Neural cell (in vitro differentiated cells): ENCODE data around the gene SELENOH. TPM values are rescaled to one million over a fixed set of nuclear protein-coding genes. Genes with fewer than 3 reads are reported as not detected.

ENCODE experiments used
- H2AFZ ChIP-seq: fragments of 200-600, 300-800 bp; sonication (generic), shearing (Covaris generic); 2 replicates; pipeline ENCODE4 v1.6.0; 2014; ENCODE audit warnings: low read depth, mild to moderate bottlenecking, antibody characterized with exemption, low read length, moderate library complexity
- H3F3A ChIP-seq: fragments of 200-600 bp; shearing (Covaris generic); 2 replicates; pipeline ENCODE4 v1.6.1; 2016; ENCODE audit warnings: mild to moderate bottlenecking, moderate library complexity, mixed read lengths, antibody characterized with exemption, low read length; ENCODE audit not compliant: insufficient read depth, poor library complexity, severe bottlenecking
- H3K27ac ChIP-seq: fragments of 200-600, 300-800 bp; sonication (generic), shearing (Covaris generic); 2 replicates; pipeline ENCODE4 v1.5.1; 2014; ENCODE audit warnings: mild to moderate bottlenecking, low read length, moderate library complexity
- H3K27me3 ChIP-seq: fragments of 300-800, 200-600 bp; sonication (generic), shearing (Covaris generic); 2 replicates; pipeline ENCODE4 v1.6.0; 2014; ENCODE audit warnings: mild to moderate bottlenecking, low read depth, low read length, moderate library complexity; ENCODE audit not compliant: insufficient read depth
- H3K36me3 ChIP-seq: fragments of 300-800, 200-600 bp; sonication (generic), shearing (Covaris generic); 2 replicates; pipeline ENCODE4 v1.5.1; 2014; ENCODE audit warnings: mild to moderate bottlenecking, antibody characterized with exemption, low read length, moderate library complexity; ENCODE audit not compliant: insufficient read depth
- H3K4me2 ChIP-seq: fragments of 300-800, 200-600 bp; sonication (generic), shearing (Covaris generic); 2 replicates; pipeline ENCODE4 v1.6.0; 2014; ENCODE audit warnings: mild to moderate bottlenecking, low read length
- H3K4me3 ChIP-seq: fragments of 300-800, 200-600 bp; sonication (generic), shearing (Covaris generic); 2 replicates; pipeline ENCODE4 v1.5.1; 2014; ENCODE audit warnings: mild to moderate bottlenecking, low read length, moderate library complexity
- H3K79me2 ChIP-seq: fragments of 200-600 bp; shearing (Covaris generic); replicated peaks from 2 replicates; pipeline ENCODE4 v1.6.0; 2014; ENCODE audit warnings: mild to moderate bottlenecking, low read length, moderate library complexity; ENCODE audit not compliant: insufficient read depth
- H3K9ac ChIP-seq: fragments of 300-800, 200-600 bp; sonication (generic), shearing (Covaris generic); 2 replicates; pipeline ENCODE4 v1.6.1; 2016; ENCODE audit warnings: mild to moderate bottlenecking, low read length, mixed read lengths
- H3K9me2 ChIP-seq: fragments of 200-600 bp; shearing (Covaris generic); 2 replicates; pipeline ENCODE4 v1.6.1; 2016; ENCODE audit warnings: mild to moderate bottlenecking, low read length, mixed read lengths; ENCODE audit not compliant: insufficient read depth
- H3K9me3 ChIP-seq: fragments of 200-600, 300-800 bp; sonication (generic), shearing (Covaris generic); 2 replicates; pipeline ENCODE4 v1.6.1; 2016; ENCODE audit warnings: mild to moderate bottlenecking, mixed run types, low read length, moderate library complexity, mixed read lengths
- H4K20me1 ChIP-seq: fragments of 200-600 bp; shearing (Covaris generic); 2 replicates; pipeline ENCODE4 v1.6.1; 2016; ENCODE audit warnings: mild to moderate bottlenecking, mixed run types; ENCODE audit not compliant: insufficient read depth
- EP300 ChIP-seq: fragments of 450-650 bp; conservative IDR thresholded peaks from 2 replicates; pipeline ENCODE4 v1.6.1; 2014; ENCODE audit warnings: antibody characterized with exemption, mild to moderate bottlenecking, moderate library complexity; ENCODE audit not compliant: poor library complexity, severe bottlenecking
- EZH2 ChIP-seq: fragments of 200-600, 300-800 bp; shearing (Covaris generic), sonication (generic); IDR thresholded peaks from 2 replicates; pipeline ENCODE4 v1.6.1; 2014; ENCODE audit warnings: antibody characterized with exemption, low read length, borderline replicate concordance, mild to moderate bottlenecking; ENCODE audit not compliant: insufficient read depth, poor library complexity, severe bottlenecking
- MXI1 ChIP-seq: fragments of 450-650 bp; conservative IDR thresholded peaks from 2 replicates; pipeline ENCODE4 v1.6.1; 2014; ENCODE audit warnings: antibody characterized with exemption, mild to moderate bottlenecking; ENCODE audit not compliant: poor library complexity, severe bottlenecking
- POLR2AphosphoS5 ChIP-seq: IDR thresholded peaks from 2 replicates; pipeline ENCODE4 v1.6.1; 2012
- RAD21 ChIP-seq: fragments of 450-650 bp; conservative IDR thresholded peaks from 2 replicates; pipeline ENCODE4 v1.6.1; 2014; ENCODE audit warnings: antibody characterized with exemption, mild to moderate bottlenecking, moderate library complexity
- SMC3 ChIP-seq: fragments of 450-650 bp; conservative IDR thresholded peaks from 2 replicates; pipeline ENCODE4 v1.6.1; 2014; ENCODE audit warnings: antibody characterized with exemption, mild to moderate bottlenecking, moderate library complexity; ENCODE audit not compliant: poor library complexity
- TAF1 ChIP-seq: IDR thresholded peaks from 2 replicates; pipeline ENCODE4 v1.6.1; 2012; ENCODE audit warnings: low read depth
- polyA plus RNA-seq: library from polyadenylated mRNA; depleted of rRNA; stranded (reverse); fragments of >200 nt; gene quantifications from 2 replicates; pipeline ENCODE4 v1.2.3, GENCODE V29; 2014
- TF ChIP-seq, protein P1 (sequence below): IDR thresholded peaks from 2 replicates; pipeline ENCODE4 v1.6.1; 2012; ENCODE audit warnings: borderline replicate concordance
- TF ChIP-seq, protein P2 (sequence below): fragments of 450-650 bp; IDR thresholded peaks from 2 replicates; pipeline ENCODE4 v1.5.1; 2014; ENCODE audit warnings: antibody characterized with exemption, mild to moderate bottlenecking, moderate library complexity; ENCODE audit not compliant: poor library complexity, severe bottlenecking

The SELENOH gene
- polyA plus RNA-seq, 1 donor from 2014 or later: 546 TPM

DNA sequence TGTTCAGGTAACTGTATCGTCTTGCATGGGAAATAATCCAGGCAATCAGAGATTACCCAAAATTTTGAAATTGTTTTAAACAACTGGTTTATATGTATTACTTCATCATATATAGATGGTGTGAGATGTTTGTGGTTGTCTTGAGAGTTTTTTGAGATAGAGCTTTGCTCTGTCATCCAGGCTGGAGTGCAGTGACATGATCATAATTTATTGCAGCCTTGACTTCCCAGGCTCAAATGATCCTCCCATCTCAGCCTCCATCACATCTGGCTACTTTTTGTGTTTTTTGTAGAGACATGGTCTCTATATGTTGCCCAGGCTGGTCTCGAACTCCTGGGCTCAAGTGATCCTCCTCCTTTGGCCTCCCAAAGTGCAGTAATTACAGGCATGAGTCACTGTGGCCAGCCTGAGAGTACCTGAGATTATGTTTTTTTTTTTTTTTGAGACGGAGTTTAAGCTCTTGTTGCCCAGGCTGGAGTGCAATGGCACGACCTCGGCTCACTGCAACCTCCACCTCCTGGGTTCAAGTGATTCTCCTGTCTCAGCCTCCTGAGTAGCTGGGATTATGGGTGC, 31.8 kb downstream of the SELENOH start:
- no peaks in the 10 kb centered on the region for H4K20me1 ChIP-seq
- H3K4me2 ChIP-seq: no peak overlapping the region

DNA sequence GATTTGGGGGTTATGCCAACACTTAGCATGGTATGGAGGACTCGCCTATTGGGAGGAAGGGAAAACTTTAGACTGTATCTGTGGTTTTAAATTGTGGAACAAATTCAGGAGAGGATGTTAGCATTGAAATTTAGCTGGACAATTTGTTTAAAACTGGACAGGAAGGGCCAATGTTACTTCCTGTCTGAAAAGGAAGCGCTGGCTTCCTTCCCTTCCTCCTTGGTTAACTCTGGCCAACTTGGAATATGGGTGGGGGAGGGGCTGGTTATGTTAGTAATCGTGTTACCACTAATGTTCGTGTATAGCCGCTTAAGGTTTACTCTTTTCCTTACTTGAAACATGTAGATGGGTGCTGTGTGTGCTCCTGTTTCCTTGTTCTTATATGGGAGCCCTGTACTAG, 34.2 kb downstream of the SELENOH start:
- Histone ChIP-seq H3K36me3 (no peaks in the 10 kb centered on the region), H3K9me2 (no peaks in the 10 kb centered on the region), H3F3A (no peaks in the 10 kb centered on the region), H3K9me3 (no peaks in the 10 kb centered on the region), H3K4me2 (no peak overlapping the region), H3K27me3 (no peaks in the 10 kb centered on the region), H3K4me3 (no peak overlapping the region), H3K79me2 (peaks cover 67% of the 10 kb centered on the region), H2AFZ (no peak overlapping the region), H3K9ac (no peak overlapping the region), H4K20me1 (no peaks in the 10 kb centered on the region), H3K27ac (no peak overlapping the region)
- TF ChIP-seq EZH2 (no peak), SMC3 (no peak)

More for the DNA sequence above, 31.8 kb downstream of the SELENOH start:
- no peaks in the 10 kb centered on the region for H3F3A ChIP-seq
- no peaks in the 10 kb centered on the region for H3K27me3 ChIP-seq
- H3K9me2 ChIP-seq: no peaks in the 10 kb centered on the region
- no peak overlapping the region for H3K4me3 ChIP-seq
- H3K9me3 ChIP-seq: no peaks in the 10 kb centered on the region
- H3K79me2 ChIP-seq: peaks cover 83% of the 10 kb centered on the region
- TF ChIP-seq EZH2: no peak
- H3K27ac ChIP-seq: no peak overlapping the region
- no peak overlapping the region for H3K9ac ChIP-seq
- no peak overlapping the region for H2AFZ ChIP-seq
- H3K36me3 ChIP-seq: no peaks in the 10 kb centered on the region

DNA sequence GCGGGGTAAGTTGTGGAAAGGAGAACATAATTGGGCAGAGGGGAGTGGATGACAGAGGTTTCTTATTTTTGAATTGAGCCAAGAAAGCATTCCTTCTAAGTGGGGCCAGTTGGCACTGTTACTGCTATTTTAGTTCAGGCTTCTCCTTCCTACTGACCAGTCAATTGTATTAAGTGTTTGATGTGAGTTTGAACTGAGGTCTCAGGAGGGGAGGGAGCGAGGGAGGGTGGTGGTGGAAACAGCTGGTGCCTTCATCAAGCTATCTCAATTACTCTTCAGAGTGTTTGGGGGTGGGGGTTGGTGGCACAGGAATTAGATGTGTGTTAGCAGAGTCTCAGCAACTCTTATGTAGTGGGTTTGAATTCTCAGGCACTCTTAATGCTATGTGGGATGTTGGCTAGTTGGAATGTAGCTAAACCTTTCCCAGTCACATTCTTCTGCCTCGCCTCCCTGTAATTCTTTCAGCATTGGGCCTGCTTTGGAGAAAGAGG, 34.8 kb downstream of the SELENOH start:
- Histone ChIP-seq H3K4me3 (no peak overlapping the region), H3K9ac (no peak overlapping the region), H4K20me1 (no peaks in the 10 kb centered on the region), H3K79me2 (peaks cover 66% of the 10 kb centered on the region), H3K9me2 (no peaks in the 10 kb centered on the region), H2AFZ (no peak overlapping the region), H3F3A (no peaks in the 10 kb centered on the region), H3K27me3 (no peaks in the 10 kb centered on the region), H3K4me2 (no peak overlapping the region), H3K27ac (no peak overlapping the region), H3K9me3 (no peaks in the 10 kb centered on the region), H3K36me3 (no peaks in the 10 kb centered on the region)
- no peak for TF ChIP-seq EP300
- no peak for TF ChIP-seq EZH2
- no peak for TF ChIP-seq TAF1
- no peak for TF ChIP-seq MXI1
- TF ChIP-seq POLR2AphosphoS5: no peak
- no peak for TF ChIP-seq SMC3
- no peak for TF ChIP-seq RAD21
- TF ChIP-seq, protein P1, sequence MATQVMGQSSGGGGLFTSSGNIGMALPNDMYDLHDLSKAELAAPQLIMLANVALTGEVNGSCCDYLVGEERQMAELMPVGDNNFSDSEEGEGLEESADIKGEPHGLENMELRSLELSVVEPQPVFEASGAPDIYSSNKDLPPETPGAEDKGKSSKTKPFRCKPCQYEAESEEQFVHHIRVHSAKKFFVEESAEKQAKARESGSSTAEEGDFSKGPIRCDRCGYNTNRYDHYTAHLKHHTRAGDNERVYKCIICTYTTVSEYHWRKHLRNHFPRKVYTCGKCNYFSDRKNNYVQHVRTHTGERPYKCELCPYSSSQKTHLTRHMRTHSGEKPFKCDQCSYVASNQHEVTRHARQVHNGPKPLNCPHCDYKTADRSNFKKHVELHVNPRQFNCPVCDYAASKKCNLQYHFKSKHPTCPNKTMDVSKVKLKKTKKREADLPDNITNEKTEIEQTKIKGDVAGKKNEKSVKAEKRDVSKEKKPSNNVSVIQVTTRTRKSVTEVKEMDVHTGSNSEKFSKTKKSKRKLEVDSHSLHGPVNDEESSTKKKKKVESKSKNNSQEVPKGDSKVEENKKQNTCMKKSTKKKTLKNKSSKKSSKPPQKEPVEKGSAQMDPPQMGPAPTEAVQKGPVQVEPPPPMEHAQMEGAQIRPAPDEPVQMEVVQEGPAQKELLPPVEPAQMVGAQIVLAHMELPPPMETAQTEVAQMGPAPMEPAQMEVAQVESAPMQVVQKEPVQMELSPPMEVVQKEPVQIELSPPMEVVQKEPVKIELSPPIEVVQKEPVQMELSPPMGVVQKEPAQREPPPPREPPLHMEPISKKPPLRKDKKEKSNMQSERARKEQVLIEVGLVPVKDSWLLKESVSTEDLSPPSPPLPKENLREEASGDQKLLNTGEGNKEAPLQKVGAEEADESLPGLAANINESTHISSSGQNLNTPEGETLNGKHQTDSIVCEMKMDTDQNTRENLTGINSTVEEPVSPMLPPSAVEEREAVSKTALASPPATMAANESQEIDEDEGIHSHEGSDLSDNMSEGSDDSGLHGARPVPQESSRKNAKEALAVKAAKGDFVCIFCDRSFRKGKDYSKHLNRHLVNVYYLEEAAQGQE: no peak
- TF ChIP-seq, protein P2, sequence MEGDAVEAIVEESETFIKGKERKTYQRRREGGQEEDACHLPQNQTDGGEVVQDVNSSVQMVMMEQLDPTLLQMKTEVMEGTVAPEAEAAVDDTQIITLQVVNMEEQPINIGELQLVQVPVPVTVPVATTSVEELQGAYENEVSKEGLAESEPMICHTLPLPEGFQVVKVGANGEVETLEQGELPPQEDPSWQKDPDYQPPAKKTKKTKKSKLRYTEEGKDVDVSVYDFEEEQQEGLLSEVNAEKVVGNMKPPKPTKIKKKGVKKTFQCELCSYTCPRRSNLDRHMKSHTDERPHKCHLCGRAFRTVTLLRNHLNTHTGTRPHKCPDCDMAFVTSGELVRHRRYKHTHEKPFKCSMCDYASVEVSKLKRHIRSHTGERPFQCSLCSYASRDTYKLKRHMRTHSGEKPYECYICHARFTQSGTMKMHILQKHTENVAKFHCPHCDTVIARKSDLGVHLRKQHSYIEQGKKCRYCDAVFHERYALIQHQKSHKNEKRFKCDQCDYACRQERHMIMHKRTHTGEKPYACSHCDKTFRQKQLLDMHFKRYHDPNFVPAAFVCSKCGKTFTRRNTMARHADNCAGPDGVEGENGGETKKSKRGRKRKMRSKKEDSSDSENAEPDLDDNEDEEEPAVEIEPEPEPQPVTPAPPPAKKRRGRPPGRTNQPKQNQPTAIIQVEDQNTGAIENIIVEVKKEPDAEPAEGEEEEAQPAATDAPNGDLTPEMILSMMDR: no peak
